Neuronal stem cell (in vitro differentiated cells): ENCODE data around the gene TPK1.

ENCODE experiments used
- DNase-seq: peaks from one replicate; pipeline ENCODE4 v3.0.0-alpha.2; 2013; ENCODE audit warnings: low spot score
- H2AFZ ChIP-seq: one replicate; pipeline ENCODE4 v1.6.1; 2013; ENCODE audit warnings: mild to moderate bottlenecking, low read length, inconsistent platforms
- H2AK5ac ChIP-seq: 2 replicates; pipeline ENCODE4 v1.6.1; 2013; ENCODE audit warnings: low read depth, mild to moderate bottlenecking, inconsistent platforms, low read length, moderate library complexity, mixed read lengths
- H2BK120ac ChIP-seq: 2 replicates; pipeline ENCODE4 v1.6.1; 2013; ENCODE audit warnings: low read depth, mild to moderate bottlenecking, inconsistent platforms, low read length, moderate library complexity, mixed read lengths
- H2BK12ac ChIP-seq: one replicate; pipeline ENCODE4 v1.6.1; 2013; ENCODE audit warnings: low read length, inconsistent platforms
- H2BK15ac ChIP-seq: 2 replicates; pipeline ENCODE4 v1.6.1; 2013; ENCODE audit warnings: mild to moderate bottlenecking, low read length, inconsistent platforms, mixed read lengths
- H2BK5ac ChIP-seq: one replicate; pipeline ENCODE4 v1.6.1; 2013; ENCODE audit warnings: inconsistent platforms, mild to moderate bottlenecking, low read length, moderate library complexity
- H3K14ac ChIP-seq: one replicate; pipeline ENCODE4 v1.6.1; 2013; ENCODE audit warnings: low read length, inconsistent platforms
- H3K18ac ChIP-seq: 2 replicates; pipeline ENCODE4 v1.6.1; 2013; ENCODE audit warnings: low read length, inconsistent platforms
- H3K23ac ChIP-seq: 2 replicates; pipeline ENCODE4 v1.6.1; 2013; ENCODE audit warnings: low read depth, mild to moderate bottlenecking, mixed read lengths, low read length, inconsistent platforms; ENCODE audit not compliant: poor library complexity
- H3K27ac ChIP-seq: replicated peaks from 3 replicates; pipeline ENCODE4 v1.5.1; 2013; ENCODE audit warnings: low read length, inconsistent platforms
- H3K27me3 ChIP-seq, 3 experiments: 2 replicates each; pipeline ENCODE4 v1.6.1; 2013; ENCODE audit warnings: low read length in 3 of 3, mild to moderate bottlenecking in 2 of 3, inconsistent platforms in 1 of 3, low read depth in 1 of 3, mixed read lengths in 1 of 3, moderate library complexity in 1 of 3; ENCODE audit not compliant: control insufficient read depth in 3 of 3, insufficient read depth in 3 of 3
- H3K36me3 ChIP-seq, 2 donors: replicated peaks in 1 of 2; 2 replicates each; pipeline ENCODE4 v1.6.1; 2013; ENCODE audit warnings: low read length in 2 of 2; ENCODE audit not compliant: control insufficient read depth in 2 of 2, insufficient read depth in 2 of 2
- H3K4ac ChIP-seq: 2 replicates; pipeline ENCODE4 v1.6.1; 2013; ENCODE audit warnings: inconsistent platforms, mild to moderate bottlenecking, low read length, moderate library complexity
- H3K4me1 ChIP-seq, 2 donors: 1 replicate in 1 of 2; 2 replicates in 1 of 2; pipeline ENCODE4 v1.6.1; 2013; ENCODE audit warnings: low read length in 2 of 2, low read depth in 1 of 2; ENCODE audit not compliant: control insufficient read depth in 2 of 2, insufficient read depth in 1 of 2
- H3K4me2 ChIP-seq: one replicate; pipeline ENCODE4 v1.6.1; 2013; ENCODE audit warnings: mild to moderate bottlenecking, low read length, inconsistent platforms; ENCODE audit not compliant: insufficient read depth, poor library complexity, severe bottlenecking
- H3K4me3 ChIP-seq, 2 donors: 2 replicates each; pipeline ENCODE4 v1.5.1; 2013; ENCODE audit warnings: low read length in 2 of 2, mild to moderate bottlenecking in 2 of 2, inconsistent platforms in 1 of 2, moderate library complexity in 1 of 2
- H3K79me1 ChIP-seq: one replicate; pipeline ENCODE4 v1.6.1; 2013; ENCODE audit warnings: low read depth, mild to moderate bottlenecking, inconsistent platforms, low read length, moderate library complexity
- H3K9ac ChIP-seq: one replicate; pipeline ENCODE4 v1.6.1; 2013; ENCODE audit warnings: mild to moderate bottlenecking, low read depth, low read length, inconsistent platforms; ENCODE audit not compliant: poor library complexity
- H3K9me3 ChIP-seq, 2 donors: replicated peaks in 1 of 2; 2 replicates each; pipeline versions ENCODE3 to v1.6.1; 2013; ENCODE audit warnings: low read length in 2 of 2, mild to moderate bottlenecking in 2 of 2, inconsistent platforms in 1 of 2, low read depth in 1 of 2, mixed read lengths in 1 of 2, moderate library complexity in 1 of 2; ENCODE audit not compliant: control insufficient read depth in 2 of 2, insufficient read depth in 1 of 2
- H4K8ac ChIP-seq: one replicate; pipeline ENCODE4 v1.6.1; 2013; ENCODE audit warnings: low read depth, mild to moderate bottlenecking, inconsistent platforms, low read length, moderate library complexity
- H4K91ac ChIP-seq: one replicate; pipeline ENCODE4 v1.6.1; 2013; ENCODE audit warnings: low read length, low read depth, mild to moderate bottlenecking, inconsistent platforms; ENCODE audit not compliant: poor library complexity
- WGBS, 2 donors: extraction: QIAGEN DNeasy Blood & Tissue Kit; methylation state at CpG; one replicate each; pipeline ENCODE4 v1.1.7; 2013; ENCODE audit warnings: missing lambda C conversion rate in 2 of 2, mixed read lengths in 1 of 2; ENCODE audit not compliant: insufficient read length in 2 of 2, insufficient replicate concordance in 1 of 2; ENCODE audit errors: extremely low coverage in 2 of 2; 5-methylcytosine and 5-hydroxymethylcytosine counted together

Gene TPK1

GRCh38 chr7:144709066-144709465 is 126.8 kb downstream of the TPK1 start:
- DNase-seq, result no peak
- Histone ChIP-seq H2BK120ac (no peak overlapping the region), H3K9me3 (no peaks in the 10 kb centered on the region), H3K4me3 (no peak overlapping the region), H2BK5ac (no peak overlapping the region), H2AFZ (no peak overlapping the region), H2AK5ac (no peak overlapping the region), H4K91ac (no peak overlapping the region), H3K27me3 (no peaks in the 10 kb centered on the region), H3K4me1 (no peaks in the 10 kb centered on the region), H2BK12ac (no peak overlapping the region), H3K23ac (no peak overlapping the region), H2BK15ac (no peak overlapping the region), H3K9ac (no peak overlapping the region), H4K8ac (no peak overlapping the region), H3K4ac (no peak overlapping the region), H3K27ac (no peak overlapping the region), H3K79me1 (no peaks in the 10 kb centered on the region), H3K36me3 (no peaks in the 10 kb centered on the region), H3K18ac (no peak overlapping the region), H3K14ac (no peak overlapping the region), H3K4me2 (no peak overlapping the region)
- no CpG with 5 or more reads among the region's 1 CpG for WGBS, 2 donors

DNA sequence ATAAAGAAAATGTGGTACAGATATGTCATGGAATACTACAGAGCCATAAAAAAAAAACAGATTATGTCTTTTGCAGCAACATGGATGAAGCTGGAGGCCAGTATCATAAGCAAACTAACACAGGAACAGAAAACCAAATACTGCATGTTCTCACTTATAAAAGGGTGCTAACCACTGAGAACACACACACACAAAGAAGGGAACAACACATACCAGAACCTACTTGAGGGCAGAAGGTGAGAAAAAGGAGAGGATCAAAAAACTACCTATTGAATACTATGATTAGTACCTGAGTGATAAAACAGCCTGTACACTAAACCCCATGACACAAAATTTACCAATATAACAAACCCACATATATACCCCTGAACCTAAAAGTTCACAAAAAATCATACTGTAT is 144.6 kb downstream of the TPK1 start:
- Histone ChIP-seq H2BK12ac (no peak overlapping the region), H3K4me1 (no peaks in the 10 kb centered on the region), H3K36me3 (no peaks in the 10 kb centered on the region), H3K27ac (no peak overlapping the region), H3K4ac (no peak overlapping the region), H3K18ac (no peak overlapping the region), H3K14ac (no peak overlapping the region), H2BK15ac (no peak overlapping the region), H3K9ac (no peak overlapping the region), H3K4me3 (no peak overlapping the region), H4K91ac (no peak overlapping the region), H3K27me3 (no peaks in the 10 kb centered on the region), H3K9me3 (no peaks in the 10 kb centered on the region), H2BK120ac (no peak overlapping the region), H2AFZ (no peak overlapping the region), H3K4me2 (no peak overlapping the region), H4K8ac (no peak overlapping the region), H3K23ac (no peak overlapping the region), H3K79me1 (no peaks in the 10 kb centered on the region), H2BK5ac (no peak overlapping the region), H2AK5ac (no peak overlapping the region)
- DNase-seq, result no peak

GRCh38 chr7:144682581-144683280 is 153.1 kb downstream of the TPK1 start:
- H2BK15ac ChIP-seq, result no peak overlapping the region
- no peak overlapping the region for H2AK5ac ChIP-seq
- H2AFZ ChIP-seq, result no peak overlapping the region
- no peak overlapping the region for H2BK12ac ChIP-seq
- H3K36me3 ChIP-seq, result no peaks in the 10 kb centered on the region
- H3K79me1 ChIP-seq, result no peaks in the 10 kb centered on the region
- no peak overlapping the region for H4K91ac ChIP-seq
- no peaks in the 10 kb centered on the region for H3K27me3 ChIP-seq
- no peaks in the 10 kb centered on the region for H3K9me3 ChIP-seq
- H3K4ac ChIP-seq, result no peak overlapping the region
- H2BK120ac ChIP-seq, result no peak overlapping the region
- no CpG with 5 or more reads among the region's 6 CpGs for WGBS, 2 donors
- H3K14ac ChIP-seq, result no peak overlapping the region
- H3K27ac ChIP-seq, result no peak overlapping the region
- no peak for DNase-seq
- no peak overlapping the region for H2BK5ac ChIP-seq
- no peak overlapping the region for H3K9ac ChIP-seq
- H3K4me1 ChIP-seq, result peaks cover 0 to 2% of the 10 kb centered on the region in 2 donors
- H3K18ac ChIP-seq, result no peak overlapping the region
- H3K4me2 ChIP-seq, result no peak overlapping the region
- H3K23ac ChIP-seq, result no peak overlapping the region
- H4K8ac ChIP-seq, result no peak overlapping the region
- H3K4me3 ChIP-seq, result no peak overlapping the region

DNA sequence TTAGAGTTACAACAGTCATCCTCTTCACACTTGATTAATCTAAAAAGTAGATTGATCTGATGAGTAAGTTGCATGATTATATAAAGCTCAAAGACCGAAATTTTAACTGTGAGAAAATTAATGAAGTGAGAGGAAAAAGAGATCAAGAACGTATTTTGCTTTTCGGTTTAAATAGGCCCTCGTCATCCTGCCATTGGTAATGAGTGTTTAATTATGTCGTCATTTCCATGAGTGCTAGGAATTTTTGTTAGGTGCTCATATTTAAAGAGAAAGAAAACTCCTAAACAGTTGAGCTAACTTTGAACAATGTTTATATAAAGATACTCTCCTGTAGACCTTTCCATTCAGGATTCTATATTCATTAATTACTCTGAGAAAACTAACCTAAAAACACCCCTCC is 159.4 kb downstream of the TPK1 start:
- no peak overlapping the region for H2BK15ac ChIP-seq
- no peak overlapping the region for H4K91ac ChIP-seq
- H3K4ac ChIP-seq, result no peak overlapping the region
- DNase-seq, result no peak
- H2BK12ac ChIP-seq, result no peak overlapping the region
- H2AK5ac ChIP-seq, result no peak overlapping the region
- no peak overlapping the region for H3K4me2 ChIP-seq
- H3K9me3 ChIP-seq, result no peaks in the 10 kb centered on the region
- H2AFZ ChIP-seq, result no peak overlapping the region
- no peaks in the 10 kb centered on the region for H3K27me3 ChIP-seq
- no peak overlapping the region for H3K18ac ChIP-seq
- H3K4me3 ChIP-seq, result no peak overlapping the region
- no peak overlapping the region for H4K8ac ChIP-seq
- H3K9ac ChIP-seq, result no peak overlapping the region
- no peaks in the 10 kb centered on the region for H3K36me3 ChIP-seq
- no peak overlapping the region for H2BK5ac ChIP-seq
- H2BK120ac ChIP-seq, result no peak overlapping the region
- peaks cover 0 to 4% of the 10 kb centered on the region in 2 donors for H3K4me1 ChIP-seq
- H3K79me1 ChIP-seq, result no peaks in the 10 kb centered on the region
- H3K27ac ChIP-seq, result no peak overlapping the region
- H3K23ac ChIP-seq, result no peak overlapping the region
- no peak overlapping the region for H3K14ac ChIP-seq
- WGBS, 2 donors, result no CpG with 5 or more reads among the region's 5 CpGs
